HCT116 (cell line): ENCODE measurements around the gene STXBP5.

Experiments
- CTCF ChIP-seq, 3 experiments: fragments of 200-600 bp in 1 of 3; sonication (generic) in 1 of 3; IDR thresholded peaks in 2 of 3; conservative IDR thresholded peaks in 1 of 3; 2 replicates each; pipeline ENCODE4 v1.5.1; 2012 to 2017; ENCODE audit warnings: low read depth in 2 of 3, low read length in 2 of 3, antibody characterized with exemption in 1 of 3, borderline replicate concordance in 1 of 3, control low read depth in 1 of 3, mild to moderate bottlenecking in 1 of 3, mixed read lengths in 1 of 3, mixed run types in 1 of 3, moderate library complexity in 1 of 3; ENCODE audit not compliant: insufficient read depth in 1 of 3
- SP1 ChIP-seq: IDR thresholded peaks from 2 replicates; pipeline ENCODE4 v1.6.1; 2012; ENCODE audit warnings: low read depth

GRCh38 chr6:147381712-147382111, 177.5 kb downstream of the STXBP5 start:
- no peak for TF ChIP-seq SP1
- no peak for TF ChIP-seq CTCF (IDR thresholded peaks at IDR 0.05 in 2 of 3, conservative IDR thresholded peaks at IDR 0.05 in 1 of 3; ENCODE audit: borderline replicate concordance in 1 of 3, insufficient read depth in 1 of 3, low read depth in 2 of 3, low read length in 2 of 3)
